Measurements from ENCODE around the gene DAD1. TPM values are rescaled to one million over a fixed set of nuclear protein-coding genes. Genes with fewer than 3 reads are reported as not detected.

Gene DAD1
- total RNA-seq, 1 donor, result 195 TPM

DNA sequence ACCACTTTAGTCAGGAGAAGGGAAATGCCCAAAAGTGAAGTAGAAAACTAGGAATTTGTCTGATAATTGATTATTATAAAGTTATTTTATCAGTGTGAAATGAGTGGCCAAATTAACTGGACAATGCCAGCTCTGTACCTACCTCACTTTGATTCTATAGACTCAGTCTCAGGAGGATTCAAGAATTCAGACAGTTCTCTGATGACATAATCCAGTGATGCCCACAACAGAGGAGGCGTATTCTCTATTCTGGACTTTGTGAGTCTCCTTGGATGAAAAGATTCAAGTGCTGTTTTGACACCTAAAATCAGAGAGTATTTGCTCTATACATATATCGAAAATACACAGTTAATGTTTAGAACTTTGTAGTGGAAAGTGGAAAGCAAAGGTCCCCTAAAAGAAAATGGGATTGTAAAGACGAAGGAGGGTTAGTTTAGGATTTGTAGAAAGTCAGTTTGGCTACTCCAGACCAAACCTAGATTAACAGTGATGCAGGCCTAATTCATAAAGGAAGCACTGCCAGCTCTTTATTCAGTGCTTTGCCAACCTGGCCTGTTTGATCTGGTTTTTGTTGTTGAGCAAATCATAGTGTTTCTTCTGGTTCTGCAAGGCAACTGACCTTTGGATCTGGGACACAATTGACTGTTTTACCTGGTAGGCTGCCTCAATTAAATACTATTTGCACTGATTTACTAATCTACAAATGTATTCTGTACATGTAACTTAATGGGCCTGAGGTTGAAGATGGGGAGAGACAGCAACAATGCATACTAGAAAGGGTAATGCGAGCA is 67.4 kb downstream of the DAD1 start:
- DNase-seq (ENCODE audit: low read depth in 2 of 3, low spot score in 2 of 3), result no peak

- DNase-seq (ENCODE audit: low read depth in 2 of 3, low spot score in 2 of 3), result peak in 1 of 3 donors; percentile 21
These were observed 68.2 kb downstream of the DAD1 start for GRCh38 chr14:22520796-22521195.

DNA sequence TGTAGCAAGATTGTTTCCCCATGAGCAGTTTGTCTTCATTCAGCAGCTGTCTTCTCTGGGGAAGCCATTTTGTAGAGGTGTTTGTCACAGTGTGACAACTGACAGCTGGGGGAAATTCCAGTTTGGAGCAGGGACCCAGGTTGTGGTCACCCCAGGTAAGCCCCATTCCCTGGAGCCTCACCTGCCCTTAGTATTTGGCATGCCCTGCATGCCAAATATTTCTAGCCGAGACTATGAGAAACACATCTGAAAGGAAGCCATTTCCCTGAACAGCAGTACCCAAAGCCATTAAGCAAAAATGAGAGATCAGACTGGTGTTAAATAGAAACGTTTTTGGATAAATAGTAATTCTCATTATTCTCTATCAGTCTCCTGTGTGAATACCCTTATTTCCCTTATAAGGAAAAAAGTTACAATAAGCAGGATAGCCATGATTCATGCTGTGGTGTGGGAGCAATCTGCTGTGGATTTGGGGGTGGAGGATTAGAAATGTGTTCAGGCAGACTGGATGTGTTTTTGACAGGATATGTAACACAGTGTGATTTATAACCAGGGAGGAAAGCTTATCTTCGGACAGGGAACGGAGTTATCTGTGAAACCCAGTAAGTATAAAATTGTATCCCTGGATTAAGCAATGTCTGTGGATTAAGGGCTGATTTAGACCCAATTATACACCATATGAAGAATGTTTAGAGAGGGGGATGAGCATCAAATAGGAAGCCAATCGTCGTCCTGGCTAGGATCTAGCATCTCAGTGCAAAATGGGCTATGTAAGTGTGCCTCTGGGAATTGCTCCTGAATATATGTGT is 68.9 kb downstream of the DAD1 start:
- no peak for DNase-seq (ENCODE audit: low read depth in 2 of 3, low spot score in 2 of 3)

- DNase-seq (ENCODE audit: low read depth in 2 of 3, low spot score in 2 of 3), result no peak
These were observed 71.0 kb downstream of the DAD1 start for GRCh38 chr14:22518073-22518472.

- DNase-seq (ENCODE audit: low read depth in 2 of 3, low spot score in 2 of 3), result no peak
These were observed 71.8 kb downstream of the DAD1 start for GRCh38 chr14:22517117-22517720.

DNA sequence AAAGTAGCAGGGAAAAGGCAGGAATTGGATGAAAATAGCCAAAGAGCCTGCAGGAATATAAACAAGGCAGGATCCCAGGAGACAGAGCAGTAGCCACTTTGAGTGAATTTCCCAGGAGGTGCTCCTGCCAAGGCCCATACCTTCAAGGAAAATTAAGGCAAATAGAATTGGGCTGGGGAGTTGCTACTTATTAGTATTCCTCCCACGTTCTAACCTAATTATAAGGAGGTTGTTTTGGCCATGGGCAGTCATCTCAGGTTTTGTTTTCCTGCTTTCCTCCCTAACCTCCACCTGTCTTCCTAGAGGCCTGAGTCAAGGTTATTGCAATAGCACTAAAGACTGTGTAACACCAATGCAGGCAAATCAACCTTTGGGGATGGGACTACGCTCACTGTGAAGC is 73.1 kb downstream of the DAD1 start:
- DNase-seq (ENCODE audit: low read depth in 2 of 3, low spot score in 2 of 3), result no peak

Small RNA genes within 50 kb of the gene (small RNA-seq; reads per million reads assigned to genes)
- gene TRAJ1 (not detected), gene TRAJ10 (not detected), gene TRAJ11 (not detected), gene TRAJ12 (not detected), gene TRAJ13 (not detected), gene TRAJ14 (not detected), gene TRAJ16 (not detected), gene TRAJ17 (not detected), gene TRAJ18 (not detected), gene TRAJ19 (not detected), gene TRAJ2 (not detected), gene TRAJ20 (not detected), gene TRAJ21 (not detected), gene TRAJ22 (not detected), gene TRAJ23 (not detected), gene TRAJ24 (not detected), gene TRAJ25 (not detected), gene TRAJ26 (not detected), gene TRAJ27 (not detected), gene TRAJ28 (not detected), gene TRAJ3 (not detected), gene TRAJ4 (not detected), gene TRAJ5 (not detected), gene TRAJ6 (not detected), gene TRAJ7 (not detected), gene TRAJ8 (not detected), gene TRAJ9 (not detected)

Other genes with a start within 250 kb of the DAD1 start
- 26.7 TPM for gene ABHD4, start 9.1 kb upstream of the DAD1 start, total RNA-seq
- under 0.01 TPM for gene OR6J1, start 55.1 kb upstream of the DAD1 start, total RNA-seq
- 138 TPM for gene OXA1L, start 177.5 kb upstream of the DAD1 start, total RNA-seq
- gene SLC7A7, start 226.2 kb upstream of the DAD1 start, total RNA-seq, result 1.9 TPM
- gene MRPL52, start 240.7 kb upstream of the DAD1 start, total RNA-seq, result 16.2 TPM
- 1.6 TPM for gene MMP14, start 247.4 kb upstream of the DAD1 start, total RNA-seq